AG04449 (cell line): Measurements from ENCODE around the gene MEIS3.

Experiments used
- CTCF ChIA-PET: fragments of 350-600 bp; formaldehyde crosslinking; extraction: SDS; loops from one replicate; lab custom pipeline; 2021; ENCODE audit warnings: antibody characterized with exemption; lab: Yijun Ruan, JAX
- POLR2A ChIA-PET: fragments of 400-600, 350-600 bp; formaldehyde crosslinking; extraction: SDS; loops from one replicate; lab custom pipeline; 2020; ENCODE audit warnings: antibody characterized with exemption, inconsistent platforms; lab: Yijun Ruan, JAX
- DNase-seq: peaks from one replicate; pipeline ENCODE4 v3.0.0-alpha.2; 2010; ENCODE audit warnings: low read depth, low spot score
- H3K4me3 ChIP-seq: 2 replicates; pipeline ENCODE4 v1.5.1; 2011; ENCODE audit warnings: low read depth, mild to moderate bottlenecking, control low read depth, low read length
- TF ChIP-seq, protein P1 (sequence below): IDR thresholded peaks from one replicate; pipeline ENCODE4 v1.5.1; 2011; ENCODE audit warnings: mild to moderate bottlenecking, moderate library complexity, low read length, control low read depth, inconsistent platforms; ENCODE audit not compliant: insufficient read depth; ENCODE audit errors: missing control alignments

MEIS3 gene

GRCh38 chr19:47458672-47459071 is 39.3 kb upstream of the MEIS3 start:
- ChIA-PET CTCF (no interaction called here), POLR2A (no interaction called here)
- H3K4me3 ChIP-seq: no peak overlapping the region
- TF ChIP-seq, protein P1, sequence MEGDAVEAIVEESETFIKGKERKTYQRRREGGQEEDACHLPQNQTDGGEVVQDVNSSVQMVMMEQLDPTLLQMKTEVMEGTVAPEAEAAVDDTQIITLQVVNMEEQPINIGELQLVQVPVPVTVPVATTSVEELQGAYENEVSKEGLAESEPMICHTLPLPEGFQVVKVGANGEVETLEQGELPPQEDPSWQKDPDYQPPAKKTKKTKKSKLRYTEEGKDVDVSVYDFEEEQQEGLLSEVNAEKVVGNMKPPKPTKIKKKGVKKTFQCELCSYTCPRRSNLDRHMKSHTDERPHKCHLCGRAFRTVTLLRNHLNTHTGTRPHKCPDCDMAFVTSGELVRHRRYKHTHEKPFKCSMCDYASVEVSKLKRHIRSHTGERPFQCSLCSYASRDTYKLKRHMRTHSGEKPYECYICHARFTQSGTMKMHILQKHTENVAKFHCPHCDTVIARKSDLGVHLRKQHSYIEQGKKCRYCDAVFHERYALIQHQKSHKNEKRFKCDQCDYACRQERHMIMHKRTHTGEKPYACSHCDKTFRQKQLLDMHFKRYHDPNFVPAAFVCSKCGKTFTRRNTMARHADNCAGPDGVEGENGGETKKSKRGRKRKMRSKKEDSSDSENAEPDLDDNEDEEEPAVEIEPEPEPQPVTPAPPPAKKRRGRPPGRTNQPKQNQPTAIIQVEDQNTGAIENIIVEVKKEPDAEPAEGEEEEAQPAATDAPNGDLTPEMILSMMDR: no peak
- no peak for DNase-seq

DNA sequence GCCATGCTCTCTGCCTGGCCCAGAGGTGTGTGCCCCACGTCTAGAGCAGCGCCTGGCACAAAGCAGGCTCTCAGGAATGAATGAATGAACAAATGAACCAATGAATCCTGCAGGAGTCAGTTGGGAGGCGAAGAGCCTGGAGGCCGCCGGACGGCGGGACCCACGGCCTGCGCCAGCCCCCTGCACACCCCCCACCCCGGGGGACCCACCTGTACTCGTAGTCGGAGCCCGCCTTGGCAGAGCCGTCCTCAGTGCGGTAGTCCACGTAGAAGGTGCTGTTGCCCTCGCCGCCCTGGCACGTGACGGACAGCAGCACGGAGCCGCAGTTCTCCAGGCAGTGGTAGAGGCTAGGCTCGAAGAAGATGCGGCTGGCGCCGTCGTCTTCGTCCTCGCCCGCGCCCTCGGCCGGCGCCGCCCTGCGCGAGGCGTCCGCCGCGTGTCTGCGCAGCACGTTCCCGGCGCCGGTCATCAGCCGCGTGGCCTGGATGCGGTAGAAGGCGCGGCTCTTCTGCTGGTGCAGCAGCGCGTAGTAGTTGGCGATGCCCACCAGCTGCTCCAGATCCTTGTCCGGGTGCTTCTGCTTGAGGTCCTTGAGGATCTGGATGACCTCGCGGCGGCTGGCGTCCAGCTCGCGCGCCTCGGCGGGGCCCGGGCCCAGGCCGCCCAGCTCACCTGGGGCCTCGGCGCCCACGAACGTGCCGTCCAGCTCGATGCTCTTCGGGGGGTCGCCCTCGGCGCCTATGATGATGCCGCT is 37.6 kb upstream of the MEIS3 start:
- TF ChIP-seq, protein P1: no peak
- DNase-seq: no peak
- H3K4me3 ChIP-seq: no peak overlapping the region
- ChIA-PET POLR2A (no interaction called here), CTCF (interaction anchor here (1.2 to 1.3 kb wide), 2 partner anchors 22 to 256 kb away, joined by 3 to 6 read pairs; partner anchors contain the start of gene EHD2)

GRCh38 chr19:47450478-47450877 is 31.2 kb upstream of the MEIS3 start:
- H3K4me3 ChIP-seq: no peak overlapping the region
- no peak for DNase-seq
- TF ChIP-seq, protein P1: no peak
- CTCF ChIA-PET: interaction anchor here (1.6 to 7.1 kb wide), 3 partner anchors 14 to 257 kb away, joined by 5 to 61 read pairs (median 5); no protein-coding TSS in a partner anchor
- POLR2A ChIA-PET: no interaction called here

- POLR2A ChIA-PET: no interaction called here
- CTCF ChIA-PET: interaction anchor here (1.9 to 7.1 kb wide), 2 partner anchors 12 to 35 kb away, joined by 6 to 61 read pairs; partner anchors contain the start of gene KPTN
- TF ChIP-seq, protein P1: no peak
- no peak for DNase-seq
- H3K4me3 ChIP-seq: no peak overlapping the region
Measured at GRCh38 chr19:47448360-47448727, 29.0 kb upstream of the MEIS3 start.

- DNase-seq: no peak
- TF ChIP-seq, protein P1: no peak
- H3K4me3 ChIP-seq: peak overlapping the region; percentile 20; the same call in 1 of the 2 replicates
- CTCF ChIA-PET: interaction anchor here (0.8 to 7.1 kb wide), 5 partner anchors 11 to 259 kb away, joined by 3 to 61 read pairs (median 4); partner anchors contain the start of gene KPTN
- POLR2A ChIA-PET: no interaction called here
Measured at GRCh38 chr19:47447470-47448359, 28.4 kb upstream of the MEIS3 start.
